ENCODE data around the gene CCN2. TPM values are rescaled to one million over a fixed set of nuclear protein-coding genes. Genes with fewer than 3 reads are reported as not detected.

Gene CCN2
- 221 and 272 TPM in 2 replicates for total RNA-seq

GRCh38 chr6:131950767-131951575 is at the start of gene CCN2:
CCN2 (minus strand) TSS chr6:131951372; CDS start chr6:131951172, 200 bp downstream.
- H3K4me2 ChIP-seq (ENCODE audit: insufficient read depth, low read length) = peak within 1 kb of the TSS; percentile 76
- no peak for TF ChIP-seq CTCF (IDR thresholded peaks at IDR 0.05; ENCODE audit: extremely low read depth, low read depth, low read length)

GRCh38 chr6:132000296-132000695 is 49.1 kb upstream of the CCN2 start:
- H3K4me2 ChIP-seq (ENCODE audit: insufficient read depth, low read length) = no peak overlapping the region
- H3K4me1 ChIP-seq (ENCODE audit: insufficient read depth, low read length) = peaks cover 21% of the 10 kb centered on the region
- no peaks in the 10 kb centered on the region for H3K36me3 ChIP-seq (ENCODE audit: insufficient read depth, low read length)
- no peak overlapping the region for H3K4me3 ChIP-seq (ENCODE audit: insufficient read depth, low read length)
- H3K27me3 ChIP-seq (ENCODE audit: insufficient read depth, low read length) = no peaks in the 10 kb centered on the region
- H2AFZ ChIP-seq (ENCODE audit: low read length) = no peak overlapping the region
- DNase-seq (ENCODE audit: insufficient read length, low spot score, missing footprints) = no peak
- TF ChIP-seq CTCF (IDR thresholded peaks at IDR 0.05; ENCODE audit: extremely low read depth, low read depth, low read length) = no peak
- no peaks in the 10 kb centered on the region for H4K20me1 ChIP-seq (ENCODE audit: insufficient read depth, low read length)
- no peak overlapping the region for H3K27ac ChIP-seq (ENCODE audit: low read depth, low read length)
- H3K79me2 ChIP-seq (ENCODE audit: insufficient read depth, low read length) = no peaks in the 10 kb centered on the region
- H3K9me3 ChIP-seq (ENCODE audit: low read depth, low read length) = peaks cover 2% of the 10 kb centered on the region

More at GRCh38 chr6:131950767-131951575, at the start of gene CCN2:
- H3K27me3 ChIP-seq (ENCODE audit: insufficient read depth, low read length) = no peaks in the 10 kb centered on the region
- H3K4me1 ChIP-seq (ENCODE audit: insufficient read depth, low read length) = peaks cover 41% of the 10 kb centered on the region
- DNase-seq (ENCODE audit: insufficient read length, low spot score, missing footprints) = peak; percentile 94
- H2AFZ ChIP-seq (ENCODE audit: low read length) = no peak within 1 kb of the TSS
- H3K36me3 ChIP-seq (ENCODE audit: insufficient read depth, low read length) = peaks cover 16% of the 10 kb centered on the region
- no peaks in the 10 kb centered on the region for H3K79me2 ChIP-seq (ENCODE audit: insufficient read depth, low read length)
- no peaks in the 10 kb centered on the region for H3K9me3 ChIP-seq (ENCODE audit: low read depth, low read length)
- H3K4me3 ChIP-seq (ENCODE audit: insufficient read depth, low read length) = peak within 1 kb of the TSS; percentile 77
- peaks cover 15% of the 10 kb centered on the region for H4K20me1 ChIP-seq (ENCODE audit: insufficient read depth, low read length)
- peak within 1 kb of the TSS; percentile 95 for H3K27ac ChIP-seq (ENCODE audit: low read depth, low read length)

GRCh38 chr6:131999545-132000146 is 48.5 kb upstream of the CCN2 start:
- no peak for TF ChIP-seq CTCF (IDR thresholded peaks at IDR 0.05; ENCODE audit: extremely low read depth, low read depth, low read length)
- peak overlapping the region; percentile 41 for H3K4me2 ChIP-seq (ENCODE audit: insufficient read depth, low read length)
- H3K27me3 ChIP-seq (ENCODE audit: insufficient read depth, low read length) = no peaks in the 10 kb centered on the region
- H3K27ac ChIP-seq (ENCODE audit: low read depth, low read length) = peak overlapping the region; percentile 27
- peaks cover 2% of the 10 kb centered on the region for H3K9me3 ChIP-seq (ENCODE audit: low read depth, low read length)
- peak overlapping the region; percentile 76 for H2AFZ ChIP-seq (ENCODE audit: low read length)
- no peaks in the 10 kb centered on the region for H3K79me2 ChIP-seq (ENCODE audit: insufficient read depth, low read length)
- H3K4me1 ChIP-seq (ENCODE audit: insufficient read depth, low read length) = peaks cover 21% of the 10 kb centered on the region
- DNase-seq (ENCODE audit: insufficient read length, low spot score, missing footprints) = peak; percentile 21
- H3K36me3 ChIP-seq (ENCODE audit: insufficient read depth, low read length) = no peaks in the 10 kb centered on the region
- H4K20me1 ChIP-seq (ENCODE audit: insufficient read depth, low read length) = no peaks in the 10 kb centered on the region
- H3K4me3 ChIP-seq (ENCODE audit: insufficient read depth, low read length) = no peak overlapping the region
